Left hindlimb (tissue), 1 donor: ENCODE measurements around the gene LEO1.
"Not testable (repeated sequence)": the region's sequence is repeated elsewhere in the genome, so short reads cannot be mapped to it uniquely, and the experiment has no call there.

Experiments used
- DNase-seq: peaks from one replicate; pipeline ENCODE4 v3.0.0-alpha.2; 2018

The LEO1 gene

GRCh38 chr15:52003089-52003488 is 31.5 kb upstream of the LEO1 start:
- DNase-seq, result not testable (repeated sequence)

GRCh38 chr15:52002351-52002750 is 30.8 kb upstream of the LEO1 start:
- no peak for DNase-seq

GRCh38 chr15:51992953-51993352 is 21.4 kb upstream of the LEO1 start:
- DNase-seq, result no peak

GRCh38 chr15:51991141-51991540 is 19.6 kb upstream of the LEO1 start:
- DNase-seq, result no peak

GRCh38 chr15:51982770-51983103 is 11.2 kb upstream of the LEO1 start:
- DNase-seq, result no peak

GRCh38 chr15:51982013-51982769 is 10.6 kb upstream of the LEO1 start:
- DNase-seq, result no peak

- no peak for DNase-seq
Observed at GRCh38 chr15:51973775-51974174, 2.2 kb upstream of the LEO1 start.

- no peak for DNase-seq
Observed at GRCh38 chr15:51973220-51973619, 1.6 kb upstream of the LEO1 start.

GRCh38 chr15:51971032-51971374 is 575 bp downstream of the LEO1 start:
- DNase-seq, result no peak

- no peak for DNase-seq
Observed at GRCh38 chr15:51970132-51970817, 1.3 kb downstream of the LEO1 start.

GRCh38 chr15:51969728-51970127 is 1.9 kb downstream of the LEO1 start:
- no peak for DNase-seq

GRCh38 chr15:51967583-51967982 is 4.0 kb downstream of the LEO1 start:
- no peak for DNase-seq

GRCh38 chr15:51966192-51966591 is 5.4 kb downstream of the LEO1 start:
- DNase-seq, result no peak

GRCh38 chr15:51965691-51966090 is 5.9 kb downstream of the LEO1 start:
- DNase-seq, result no peak

- DNase-seq, result no peak
Observed at GRCh38 chr15:51955504-51955903, 16.1 kb downstream of the LEO1 start.

- DNase-seq, result no peak
Observed at GRCh38 chr15:51952805-51953204, 18.8 kb downstream of the LEO1 start.

- DNase-seq, result no peak
Observed at GRCh38 chr15:51947124-51947523, 24.5 kb downstream of the LEO1 start.

- no peak for DNase-seq
Observed at GRCh38 chr15:51939216-51939615, 32.4 kb downstream of the LEO1 start.

GRCh38 chr15:51938286-51938685 is 33.3 kb downstream of the LEO1 start:
- DNase-seq, result no peak

GRCh38 chr15:51936105-51936478 is 35.5 kb downstream of the LEO1 start:
- no peak for DNase-seq

GRCh38 chr15:51935466-51936104 is 36.0 kb downstream of the LEO1 start:
- DNase-seq, result no peak

GRCh38 chr15:51932161-51932560 is 39.4 kb downstream of the LEO1 start:
- no peak for DNase-seq

GRCh38 chr15:51931638-51932037 is 39.9 kb downstream of the LEO1 start:
- no peak for DNase-seq

GRCh38 chr15:51931016-51931415 is 40.6 kb downstream of the LEO1 start:
- no peak for DNase-seq
